ENCODE measurements around the gene AHCYL1.
"Not testable (repeated sequence)": the region's sequence is repeated elsewhere in the genome, so short reads cannot be mapped to it uniquely, and the experiment has no call there.

The AHCYL1 gene

GRCh38 chr1:110002695-110003094, 18.1 kb downstream of the AHCYL1 start:
- no peak for FAIRE-seq

GRCh38 chr1:110003747-110004428, 19.3 kb downstream of the AHCYL1 start:
- FAIRE-seq, result no peak

GRCh38 chr1:110004583-110004982, 20.0 kb downstream of the AHCYL1 start:
- no peak for FAIRE-seq

GRCh38 chr1:110005971-110006370, 21.4 kb downstream of the AHCYL1 start:
- FAIRE-seq, result no peak

- no peak for FAIRE-seq
Observed at GRCh38 chr1:110006516-110006915, 22.0 kb downstream of the AHCYL1 start.

- FAIRE-seq, result no peak
Observed at GRCh38 chr1:110007046-110007830, 22.7 kb downstream of the AHCYL1 start.

- no peak for FAIRE-seq
Observed at GRCh38 chr1:110008971-110009565, 24.5 kb downstream of the AHCYL1 start.

- FAIRE-seq, result no peak
Observed at GRCh38 chr1:110011527-110012041, 27.0 kb downstream of the AHCYL1 start.

GRCh38 chr1:110012100-110012780, 27.7 kb downstream of the AHCYL1 start:
- FAIRE-seq, result no peak

- FAIRE-seq, result no peak
Observed at GRCh38 chr1:110017792-110018191, 33.2 kb downstream of the AHCYL1 start.

- FAIRE-seq, result no peak
Observed at GRCh38 chr1:110018396-110018795, 33.8 kb downstream of the AHCYL1 start.

- FAIRE-seq, result no peak
Observed at GRCh38 chr1:110019770-110020169, 35.2 kb downstream of the AHCYL1 start.

- no peak for FAIRE-seq
Observed at GRCh38 chr1:110021285-110021684, 36.7 kb downstream of the AHCYL1 start.

GRCh38 chr1:110024613-110025012, 40.0 kb downstream of the AHCYL1 start:
- no peak for FAIRE-seq

- not testable (repeated sequence) for FAIRE-seq
Observed at GRCh38 chr1:110030687-110031086, 46.1 kb downstream of the AHCYL1 start.

GRCh38 chr1:110032327-110032726, 47.8 kb downstream of the AHCYL1 start:
- no peak for FAIRE-seq

GRCh38 chr1:110033421-110033820, 48.9 kb downstream of the AHCYL1 start:
- no peak for FAIRE-seq

- no peak for FAIRE-seq
Observed at GRCh38 chr1:110034040-110034450, 49.5 kb downstream of the AHCYL1 start.

- FAIRE-seq, result peak; percentile 94
Observed at GRCh38 chr1:110034451-110035235, 50.1 kb downstream of the AHCYL1 start, which contains the start of gene STRIP1. STRIP1 (plus strand) TSS chr1:110034624; CDS start chr1:110034638, 14 bp downstream.

- FAIRE-seq, result no peak
Observed at GRCh38 chr1:110035236-110035752, 50.7 kb downstream of the AHCYL1 start.

GRCh38 chr1:110038271-110038670, 53.7 kb downstream of the AHCYL1 start:
- FAIRE-seq, result no peak

- no peak for FAIRE-seq
Observed at GRCh38 chr1:110039641-110040040, 55.1 kb downstream of the AHCYL1 start.

Measured in endometrium (tissue), 2 donors.